Neural progenitor cell (in vitro differentiated cells): ENCODE measurements around the gene ZNF48. TPM values are rescaled to one million over a fixed set of nuclear protein-coding genes. Genes with fewer than 3 reads are reported as not detected.

Experiments
- DNase-seq: peaks from one replicate; pipeline ENCODE4 v3.0.0-alpha.2; 2016; ENCODE audit warnings: low spot score
- H2AFZ ChIP-seq: fragments of 200-600 bp; sonication (generic); replicated peaks from 2 replicates; pipeline ENCODE4 v1.6.1; 2016; ENCODE audit warnings: antibody characterized with exemption
- H3F3A ChIP-seq: fragments of 200-600 bp; sonication (generic); 2 replicates; pipeline ENCODE4 v1.6.1; 2016; ENCODE audit warnings: antibody characterized with exemption, low read depth
- H3K27ac ChIP-seq: fragments of 200-600 bp; sonication (generic); 2 replicates; pipeline ENCODE4 v1.5.1; 2016; ENCODE audit warnings: mild to moderate bottlenecking
- H3K27me3 ChIP-seq: fragments of 200-600 bp; sonication (generic); 2 replicates; pipeline ENCODE4 v1.6.1; 2016; ENCODE audit warnings: mild to moderate bottlenecking, moderate library complexity
- H3K36me3 ChIP-seq: fragments of 200-600 bp; sonication (generic); 2 replicates; pipeline ENCODE4 v1.5.1; 2016
- H3K4me1 ChIP-seq: fragments of 200-600 bp; sonication (generic); 2 replicates; pipeline ENCODE4 v1.6.1; 2016; ENCODE audit warnings: mixed run types
- H3K4me2 ChIP-seq: fragments of 200-600 bp; sonication (generic); 2 replicates; pipeline ENCODE4 v1.6.1; 2016
- H3K4me3 ChIP-seq: fragments of 200-600 bp; sonication (generic); 2 replicates; pipeline ENCODE4 v1.5.1; 2016
- H3K79me2 ChIP-seq: fragments of 200-600 bp; sonication (generic); 2 replicates; pipeline ENCODE4 v1.6.1; 2016; ENCODE audit warnings: low read depth
- H3K9ac ChIP-seq: fragments of 200-600 bp; sonication (generic); 2 replicates; pipeline ENCODE4 v1.6.1; 2016
- H3K9me3 ChIP-seq: fragments of 200-600 bp; sonication (generic); 2 replicates; pipeline ENCODE4 v1.5.1; 2016; ENCODE audit warnings: low read depth
- H4K20me1 ChIP-seq: fragments of 200-600 bp; sonication (generic); 2 replicates; pipeline ENCODE4 v1.6.1; 2016; ENCODE audit warnings: low read depth
- H3K27ac Mint-ChIP-seq: 3 replicates; pipeline ENCODE4 v1.8.0; 2021; ENCODE audit warnings: mixed read lengths
- H3K27me3 Mint-ChIP-seq: 2 replicates; pipeline ENCODE4 v1.8.0; 2022; ENCODE audit warnings: low read depth, mild to moderate bottlenecking, inconsistent platforms, moderate library complexity, mixed read lengths; ENCODE audit not compliant: insufficient read depth
- H3K36me3 Mint-ChIP-seq: 3 replicates; pipeline ENCODE4 v1.8.0; 2021; ENCODE audit warnings: mixed read lengths
- H3K4me1 Mint-ChIP-seq: 3 replicates; pipeline ENCODE4 v1.8.0; 2021; ENCODE audit warnings: mixed read lengths
- H3K4me3 Mint-ChIP-seq: 3 replicates; pipeline ENCODE4 v1.8.0; 2021; ENCODE audit warnings: mild to moderate bottlenecking, moderate library complexity, mixed read lengths
- H3K9me3 Mint-ChIP-seq: 3 replicates; pipeline ENCODE4 v1.8.0; 2020; ENCODE audit warnings: mixed read lengths
- CTCF ChIP-seq: fragments of 200-600 bp; sonication (generic); IDR thresholded peaks from 2 replicates; pipeline ENCODE4 v1.5.1; 2017; ENCODE audit warnings: antibody characterized with exemption, mild to moderate bottlenecking
- EZH2 ChIP-seq: fragments of 200-600 bp; sonication (generic); IDR thresholded peaks from 2 replicates; pipeline ENCODE4 v1.6.1; 2017; ENCODE audit warnings: antibody characterized with exemption, mild to moderate bottlenecking, moderate library complexity
- EZH2phosphoT487 ChIP-seq: fragments of 200-600 bp; sonication (generic); IDR thresholded peaks from 2 replicates; pipeline ENCODE4 v1.6.1; 2017; ENCODE audit warnings: antibody characterized with exemption
- total RNA-seq: library from RNA; depleted of rRNA; stranded (reverse); fragments of >200 nt; gene quantifications from 2 replicates; pipeline ENCODE4 v1.2.3, GENCODE V29; 2015; ENCODE audit warnings: low replicate concordance

ZNF48 gene
- total RNA-seq, 1 donor from 2014 or later: 39.3 TPM

GRCh38 chr16:30356401-30357084, 38.7 kb upstream of the ZNF48 start:
- no peak for TF ChIP-seq EZH2
- TF ChIP-seq EZH2phosphoT487: no peak
- TF ChIP-seq CTCF: no peak
- Mint-ChIP-seq H3K36me3 (peaks cover 19% of the 10 kb centered on the region), H3K4me1 (peaks cover 23% of the 10 kb centered on the region), H3K27me3 (peaks cover 7% of the 10 kb centered on the region), H3K27ac (peak overlapping the region; percentile 100), H3K4me3 (peak overlapping the region; percentile 96), H3K9me3 (no peaks in the 10 kb centered on the region)
- Histone ChIP-seq H3K27ac (peak overlapping the region; percentile 91), H3K27me3 (no peaks in the 10 kb centered on the region), H3K9me3 (no peaks in the 10 kb centered on the region), H3F3A (peaks cover 5% of the 10 kb centered on the region), H3K36me3 (no peaks in the 10 kb centered on the region), H3K9ac (no peak overlapping the region), H3K4me2 (peak overlapping the region; percentile 70), H4K20me1 (peaks cover 10% of the 10 kb centered on the region), H3K4me3 (peak overlapping the region; percentile 84), H2AFZ (no peak overlapping the region), H3K79me2 (peaks cover 26% of the 10 kb centered on the region), H3K4me1 (peaks cover 6% of the 10 kb centered on the region)
- DNase-seq: no peak

- no peak for DNase-seq
- H3F3A ChIP-seq: peaks cover 5% of the 10 kb centered on the region
- no peaks in the 10 kb centered on the region for H3K27me3 ChIP-seq
- peaks cover 23% of the 10 kb centered on the region for H3K4me1 Mint-ChIP-seq
- H3K27ac ChIP-seq: no peak overlapping the region
- H3K27ac Mint-ChIP-seq: no peak overlapping the region
- peak overlapping the region; percentile 81 for H3K4me3 Mint-ChIP-seq
- no peak overlapping the region for H3K9ac ChIP-seq
- peaks cover 26% of the 10 kb centered on the region for H3K79me2 ChIP-seq
- no peak overlapping the region for H3K4me2 ChIP-seq
- peaks cover 6% of the 10 kb centered on the region for H3K4me1 ChIP-seq
- peaks cover 7% of the 10 kb centered on the region for H3K27me3 Mint-ChIP-seq
- H3K4me3 ChIP-seq: no peak overlapping the region
- peaks cover 10% of the 10 kb centered on the region for H4K20me1 ChIP-seq
- H3K36me3 ChIP-seq: no peaks in the 10 kb centered on the region
- H2AFZ ChIP-seq: no peak overlapping the region
- H3K36me3 Mint-ChIP-seq: peaks cover 17% of the 10 kb centered on the region
- no peaks in the 10 kb centered on the region for H3K9me3 ChIP-seq
- TF ChIP-seq EZH2phosphoT487 (no peak), CTCF (no peak), EZH2 (no peak)
- H3K9me3 Mint-ChIP-seq: no peaks in the 10 kb centered on the region
Observed at GRCh38 chr16:30357085-30357714, 38.0 kb upstream of the ZNF48 start.

- no peak overlapping the region for H3K9ac ChIP-seq
- Mint-ChIP-seq H3K4me3 (no peak overlapping the region), H3K27ac (no peak overlapping the region), H3K36me3 (peaks cover 21% of the 10 kb centered on the region), H3K27me3 (peaks cover 7% of the 10 kb centered on the region), H3K4me1 (peaks cover 23% of the 10 kb centered on the region), H3K9me3 (no peaks in the 10 kb centered on the region)
- H3K27ac ChIP-seq: no peak overlapping the region
- H3F3A ChIP-seq: peaks cover 5% of the 10 kb centered on the region
- no peak overlapping the region for H3K4me3 ChIP-seq
- no peaks in the 10 kb centered on the region for H3K9me3 ChIP-seq
- no peak for TF ChIP-seq CTCF
- TF ChIP-seq EZH2phosphoT487: no peak
- no peak for TF ChIP-seq EZH2
- H2AFZ ChIP-seq: no peak overlapping the region
- DNase-seq: no peak
- peaks cover 6% of the 10 kb centered on the region for H3K4me1 ChIP-seq
- no peaks in the 10 kb centered on the region for H3K27me3 ChIP-seq
- H3K4me2 ChIP-seq: no peak overlapping the region
- H4K20me1 ChIP-seq: peaks cover 10% of the 10 kb centered on the region
- no peaks in the 10 kb centered on the region for H3K36me3 ChIP-seq
- peaks cover 21% of the 10 kb centered on the region for H3K79me2 ChIP-seq
Observed at GRCh38 chr16:30357715-30358576, 37.3 kb upstream of the ZNF48 start.
